Stomach smooth muscle (tissue), 2 donors: ENCODE data around the gene TMEM40.

ENCODE experiments used
- H3K27ac ChIP-seq: one replicate; pipeline ENCODE4 v1.7.0; 2013; ENCODE audit warnings: mild to moderate bottlenecking, low read length, inconsistent platforms
- H3K27me3 ChIP-seq, 2 donors: one replicate each; pipeline ENCODE4 v1.7.0; 2013; ENCODE audit warnings: low read length in 2 of 2; ENCODE audit not compliant: insufficient read depth in 2 of 2, control insufficient read depth in 1 of 2
- H3K36me3 ChIP-seq, 2 donors: one replicate each; pipeline ENCODE4 v1.7.0; 2013; ENCODE audit warnings: low read length in 2 of 2; ENCODE audit not compliant: control insufficient read depth in 2 of 2, insufficient read depth in 2 of 2
- H3K4me1 ChIP-seq: one replicate; pipeline ENCODE4 v1.7.0; 2013; ENCODE audit warnings: low read length; ENCODE audit not compliant: control insufficient read depth, insufficient read depth
- H3K4me3 ChIP-seq, 2 donors: one replicate each; pipeline ENCODE4 v1.7.0; 2013; ENCODE audit warnings: low read length in 2 of 2
- H3K9ac ChIP-seq, 2 donors: one replicate each; pipeline ENCODE4 v1.7.0; 2013; ENCODE audit warnings: low read length in 2 of 2, mild to moderate bottlenecking in 1 of 2
- H3K9me3 ChIP-seq, 2 donors: one replicate each; pipeline ENCODE4 v1.7.0; 2013; ENCODE audit warnings: low read length in 2 of 2; ENCODE audit not compliant: control insufficient read depth in 2 of 2
- donor health status: healthy.
- donor health status: Pancreatic carcinoma.

TMEM40 gene

DNA sequence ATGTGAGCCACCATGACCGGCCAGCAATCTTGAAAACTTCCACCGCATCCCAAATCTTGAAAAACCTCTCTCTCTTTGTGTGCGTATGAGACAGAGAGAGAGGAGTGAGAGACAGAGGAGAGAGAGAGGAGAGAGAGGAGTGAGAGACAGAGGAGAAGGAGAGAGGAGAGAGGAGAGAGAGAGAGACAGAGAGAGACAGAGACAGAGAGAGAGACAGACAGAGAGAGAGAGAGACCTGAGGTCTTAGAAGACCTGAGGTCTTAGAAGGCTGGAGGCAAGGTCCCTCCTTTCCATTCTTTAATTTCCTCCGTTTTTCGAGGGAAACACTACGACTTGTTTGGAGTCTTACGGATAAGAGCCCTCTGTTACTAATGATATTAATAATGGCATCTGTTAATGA lies 39.5 kb downstream of the TMEM40 start:
- Histone ChIP-seq H3K4me1 (no peaks in the 10 kb centered on the region), H3K9me3 (no peaks in the 10 kb centered on the region), H3K36me3 (no peaks in the 10 kb centered on the region), H3K27ac (no peak overlapping the region), H3K4me3 (peak overlapping the region; percentile 64 to 72), H3K9ac (peak overlapping the region in 1 of 2 donors; percentile 30), H3K27me3 (no peaks in the 10 kb centered on the region)

- Histone ChIP-seq H3K4me3 (no peak overlapping the region), H3K27ac (no peak overlapping the region)
Observed at GRCh38 chr3:12716605-12717151, 42.4 kb downstream of the TMEM40 start.

DNA sequence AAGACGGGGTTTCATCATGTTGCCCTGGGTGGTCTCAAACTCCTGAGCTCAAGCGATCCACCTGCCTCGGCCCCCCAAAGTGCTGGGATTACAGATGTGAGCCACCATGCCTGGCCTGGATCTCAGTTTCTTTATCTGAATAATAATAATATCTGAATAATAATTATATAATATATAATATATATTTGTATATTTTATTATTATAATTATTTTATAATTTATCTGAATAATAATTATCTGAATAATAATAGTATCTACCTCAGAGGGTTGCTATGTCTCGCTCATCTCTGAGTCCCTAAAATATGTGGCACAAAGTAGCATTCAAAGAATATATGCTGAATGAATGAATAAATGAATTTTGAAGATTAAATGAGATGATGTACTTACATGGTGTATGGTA lies 44.8 kb downstream of the TMEM40 start:
- H3K9ac ChIP-seq: no peak overlapping the region
- no peak overlapping the region for H3K4me3 ChIP-seq
- H3K9me3 ChIP-seq: no peaks in the 10 kb centered on the region
- H3K27me3 ChIP-seq: no peaks in the 10 kb centered on the region
- no peak overlapping the region for H3K27ac ChIP-seq
- H3K36me3 ChIP-seq: no peaks in the 10 kb centered on the region
- H3K4me1 ChIP-seq: no peaks in the 10 kb centered on the region

More at GRCh38 chr3:12716605-12717151, 42.4 kb downstream of the TMEM40 start:
- Histone ChIP-seq H3K4me1 (no peaks in the 10 kb centered on the region), H3K9me3 (no peaks in the 10 kb centered on the region), H3K9ac (no peak overlapping the region), H3K36me3 (no peaks in the 10 kb centered on the region), H3K27me3 (no peaks in the 10 kb centered on the region)

DNA sequence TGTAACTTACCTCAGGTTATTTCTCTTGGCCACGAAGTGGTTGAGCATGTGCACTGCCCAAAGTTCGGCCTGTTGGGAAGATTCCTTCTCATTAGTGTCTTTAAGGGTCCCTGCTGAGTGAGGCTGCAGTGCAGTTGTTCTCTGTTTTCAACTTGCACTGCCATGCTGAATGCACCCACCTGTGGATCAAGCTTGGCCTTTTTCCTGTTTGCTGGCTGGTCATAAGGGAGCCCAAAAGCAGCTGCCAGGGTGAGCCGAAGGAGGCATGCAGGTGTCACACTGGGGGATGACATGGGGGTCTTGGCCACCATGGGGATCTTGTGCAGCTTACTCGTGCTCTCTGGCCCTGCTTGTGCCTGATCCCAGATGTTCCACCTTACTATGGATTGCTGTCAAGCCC lies 49.0 kb downstream of the TMEM40 start:
- Histone ChIP-seq H3K27me3 (no peaks in the 10 kb centered on the region), H3K4me3 (no peak overlapping the region), H3K27ac (no peak overlapping the region), H3K4me1 (no peaks in the 10 kb centered on the region), H3K9me3 (no peaks in the 10 kb centered on the region), H3K9ac (no peak overlapping the region), H3K36me3 (no peaks in the 10 kb centered on the region)

- Histone ChIP-seq H3K27me3 (no peaks in the 10 kb centered on the region), H3K36me3 (no peaks in the 10 kb centered on the region), H3K4me3 (no peak overlapping the region), H3K9ac (no peak overlapping the region), H3K9me3 (no peaks in the 10 kb centered on the region), H3K27ac (no peak overlapping the region), H3K4me1 (no peaks in the 10 kb centered on the region)
Observed at GRCh38 chr3:12709334-12709733, 49.7 kb downstream of the TMEM40 start.

- Histone ChIP-seq H3K4me3 (no peak overlapping the region), H3K27ac (no peak overlapping the region), H3K9ac (no peak overlapping the region), H3K27me3 (no peaks in the 10 kb centered on the region), H3K9me3 (no peaks in the 10 kb centered on the region), H3K4me1 (no peaks in the 10 kb centered on the region), H3K36me3 (no peaks in the 10 kb centered on the region)
Observed at GRCh38 chr3:12708584-12709192, 50.4 kb downstream of the TMEM40 start.

DNA sequence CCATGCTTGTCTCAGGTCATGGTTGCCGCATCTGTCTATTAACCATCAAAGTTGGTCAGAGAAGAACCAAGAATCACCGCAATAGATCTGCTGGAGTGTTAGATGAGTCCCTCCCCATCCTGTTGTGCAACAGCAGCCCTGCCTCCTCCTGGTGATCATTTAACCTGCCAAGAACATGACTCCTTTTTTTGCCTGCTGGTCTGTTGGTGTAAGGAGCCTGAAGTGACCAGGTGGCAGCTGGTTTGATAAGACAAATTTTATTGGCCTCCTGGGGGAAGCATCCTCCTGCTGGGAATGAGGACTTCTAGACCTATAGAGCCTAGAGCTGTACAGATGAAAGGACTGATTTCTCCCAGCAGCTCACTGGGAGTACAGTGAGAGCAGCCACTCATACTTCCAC lies 51.6 kb downstream of the TMEM40 start:
- Histone ChIP-seq H3K4me3 (no peak overlapping the region), H3K27ac (no peak overlapping the region), H3K9me3 (no peaks in the 10 kb centered on the region), H3K36me3 (no peaks in the 10 kb centered on the region), H3K9ac (no peak overlapping the region), H3K27me3 (no peaks in the 10 kb centered on the region), H3K4me1 (no peaks in the 10 kb centered on the region)

- H3K4me1 ChIP-seq: no peaks in the 10 kb centered on the region
- no peaks in the 10 kb centered on the region for H3K27me3 ChIP-seq
- H3K36me3 ChIP-seq: no peaks in the 10 kb centered on the region
- no peak overlapping the region for H3K9ac ChIP-seq
- H3K9me3 ChIP-seq: no peaks in the 10 kb centered on the region
- H3K27ac ChIP-seq: no peak overlapping the region
- no peak overlapping the region for H3K4me3 ChIP-seq
Observed at GRCh38 chr3:12706504-12707253, 52.4 kb downstream of the TMEM40 start.

GRCh38 chr3:12705981-12706380 lies 53.1 kb downstream of the TMEM40 start:
- no peak overlapping the region for H3K27ac ChIP-seq

GRCh38 chr3:12705374-12705926 lies 53.6 kb downstream of the TMEM40 start:
- Histone ChIP-seq H3K9me3 (no peaks in the 10 kb centered on the region), H3K36me3 (no peaks in the 10 kb centered on the region), H3K27me3 (no peaks in the 10 kb centered on the region), H3K4me1 (no peaks in the 10 kb centered on the region), H3K27ac (no peak overlapping the region), H3K4me3 (no peak overlapping the region), H3K9ac (no peak overlapping the region)

More at GRCh38 chr3:12705981-12706380, 53.1 kb downstream of the TMEM40 start:
- no peaks in the 10 kb centered on the region for H3K4me1 ChIP-seq
- H3K4me3 ChIP-seq: no peak overlapping the region
- no peak overlapping the region for H3K9ac ChIP-seq
- no peaks in the 10 kb centered on the region for H3K27me3 ChIP-seq
- no peaks in the 10 kb centered on the region for H3K9me3 ChIP-seq
- no peaks in the 10 kb centered on the region for H3K36me3 ChIP-seq

GRCh38 chr3:12702501-12702900 lies 56.6 kb downstream of the TMEM40 start:
- Histone ChIP-seq H3K9ac (no peak overlapping the region), H3K9me3 (no peaks in the 10 kb centered on the region), H3K27me3 (no peaks in the 10 kb centered on the region), H3K36me3 (no peaks in the 10 kb centered on the region), H3K27ac (no peak overlapping the region), H3K4me1 (no peaks in the 10 kb centered on the region), H3K4me3 (no peak overlapping the region)
